CD4-positive, alpha-beta T cell (primary cell): ENCODE measurements around the gene MDM1. TPM values are rescaled to one million over a fixed set of nuclear protein-coding genes. Genes with fewer than 3 reads are reported as not detected.

Source experiments
- ATAC-seq: fragments of 200-7000 bp; cut with Tn5 transposase; one replicate; pipeline ENCODE4 v1.10.0; 2022; ENCODE audit warnings: mild to moderate bottlenecking; ENCODE audit not compliant: poor library complexity
- CTCF ChIA-PET: fragments of 350-600 bp; sonication (Branson Sonifier 250); formaldehyde crosslinking; loops from one replicate; lab custom pipeline; 2021; ENCODE audit warnings: antibody characterized with exemption, inconsistent platforms; lab: Charles Lee
- POLR2A ChIA-PET: fragments of 350-600 bp; sonication (Branson Sonifier 250); formaldehyde crosslinking; loops from one replicate; lab custom pipeline; 2021; ENCODE audit warnings: antibody characterized with exemption, inconsistent platforms; lab: Charles Lee
- DNase-seq, 14 experiments: peaks; one replicate each; pipeline ENCODE4 v3.0.0-alpha.2; 2013 to 2020; ENCODE audit warnings: mixed read lengths in 2 of 14
- H3K27ac ChIP-seq, 2 donors: one replicate each; pipeline versions ENCODE4 v1.5.1 to v1.7.0; 2013; ENCODE audit warnings: low read length in 2 of 2, low read depth in 1 of 2, mild to moderate bottlenecking in 1 of 2
- H3K27me3 ChIP-seq, 2 experiments: 1 replicate in 1 of 2; 2 replicates in 1 of 2; pipeline versions ENCODE4 v1.6.1 to v1.7.0; 2013; ENCODE audit warnings: low read length in 2 of 2, control low read depth in 1 of 2, mild to moderate bottlenecking in 1 of 2, moderate library complexity in 1 of 2; ENCODE audit not compliant: insufficient read depth in 2 of 2, control insufficient read depth in 1 of 2
- H3K36me3 ChIP-seq: one replicate; pipeline ENCODE4 v1.6.1; 2013; ENCODE audit warnings: low read length, control low read depth; ENCODE audit not compliant: insufficient read depth
- H3K4me1 ChIP-seq: one replicate; pipeline ENCODE4 v1.6.1; 2013; ENCODE audit warnings: low read length, control low read depth; ENCODE audit not compliant: insufficient read depth
- H3K4me3 ChIP-seq: one replicate; pipeline ENCODE4 v1.5.1; 2013; ENCODE audit warnings: mild to moderate bottlenecking, low read length, moderate library complexity
- H3K9me3 ChIP-seq, 2 experiments: 1 replicate in 1 of 2; 2 replicates in 1 of 2; pipeline versions ENCODE4 v1.6.1 to v1.7.0; 2013; ENCODE audit warnings: low read length in 2 of 2, mild to moderate bottlenecking in 2 of 2, control low read depth in 1 of 2, moderate library complexity in 1 of 2; ENCODE audit not compliant: control insufficient read depth in 1 of 2, insufficient read depth in 1 of 2
- H3K27ac Mint-ChIP-seq: one replicate; pipeline ENCODE4 v1.8.0; 2020; ENCODE audit warnings: mixed read lengths
- H3K27me3 Mint-ChIP-seq: one replicate; pipeline ENCODE4 v1.8.0; 2021; ENCODE audit warnings: mixed read lengths
- H3K36me3 Mint-ChIP-seq: one replicate; pipeline ENCODE4 v1.8.0; 2021; ENCODE audit warnings: low read depth, mixed read lengths
- H3K4me1 Mint-ChIP-seq: one replicate; pipeline ENCODE4 v1.8.0; 2021; ENCODE audit warnings: low read depth, mixed read lengths
- H3K4me3 Mint-ChIP-seq: one replicate; pipeline ENCODE4 v1.8.0; 2020; ENCODE audit warnings: mild to moderate bottlenecking, mixed read lengths
- H3K9me3 Mint-ChIP-seq: one replicate; pipeline ENCODE4 v1.8.0; 2020; ENCODE audit warnings: mixed read lengths
- intact Hi-C, 2 experiments: fragments of 100-400 bp; cut with DNase I in 1 of 2; cut with micrococcal nuclease in 1 of 2; formaldehyde crosslinking; loops; one replicate each; pipeline versions ENCODE4 v1.15.1 to v1.9.0; 2023 to 2025; cut with DNase I, micrococcal nuclease
- total RNA-seq, 174 experiments: library from RNA in 2 of 174; stranded (reverse) in 2 of 174; gene quantifications; one replicate each; pipeline ENCODE4 v1.2.3 and lab custom pipeline; 2021 to 2026
- TF ChIP-seq, protein P1 (sequence below): fragments of 200-600 bp; IDR thresholded peaks from one replicate; pipeline ENCODE4 v1.8.0; 2022; ENCODE audit warnings: antibody characterized with exemption, mild to moderate bottlenecking

The MDM1 gene
- total RNA-seq, 2 experiments from 2014 or later, result 11.0 to 11.6 TPM

DNA sequence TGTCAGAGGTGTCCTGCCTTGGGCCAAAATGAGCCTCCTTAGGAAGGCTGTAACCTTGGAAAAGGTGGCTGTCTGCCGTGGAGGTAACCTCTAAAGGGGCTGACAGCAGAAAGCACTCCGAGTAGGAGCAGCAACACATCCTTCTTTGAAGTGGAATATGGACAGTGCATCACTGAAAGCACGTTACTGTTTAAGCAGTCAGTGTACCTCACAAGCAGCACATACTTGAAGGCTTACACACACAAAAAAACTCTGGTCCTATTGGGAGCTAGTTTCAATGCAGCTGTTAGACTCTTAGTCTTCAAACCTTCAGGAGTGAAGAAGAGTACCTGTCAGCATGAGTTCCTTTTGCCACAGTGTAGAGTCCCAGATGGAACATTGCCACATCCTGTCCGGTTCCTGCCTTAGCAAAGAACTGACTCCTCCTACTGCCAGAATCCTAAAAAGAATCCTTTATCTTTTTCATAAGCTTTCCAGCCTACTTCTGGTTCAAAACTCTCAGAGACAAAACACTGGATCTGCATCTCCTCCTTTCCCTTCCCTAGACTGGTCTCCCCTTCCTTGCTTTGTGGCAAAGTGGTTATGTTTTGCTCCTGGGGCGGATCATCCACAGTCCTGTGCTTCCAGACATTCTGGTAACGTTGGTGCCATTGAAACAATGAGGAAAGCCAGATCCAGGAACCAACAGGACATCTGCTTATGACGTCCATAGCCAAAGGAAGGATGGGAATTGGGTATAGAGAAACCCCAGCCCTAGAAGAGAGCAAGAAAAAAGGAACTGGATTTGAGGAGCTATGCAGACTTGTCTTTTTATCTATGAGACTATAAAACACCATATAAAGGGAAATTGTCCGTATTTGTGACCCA, 8.5 kb upstream of the MDM1 start:
- H3K36me3 ChIP-seq, result no peaks in the 10 kb centered on the region
- CTCF ChIA-PET, result no interaction called here

GRCh38 chr12:68336889-68337303, 4.7 kb upstream of the MDM1 start:
- Mint-ChIP-seq H3K27me3 (no peaks in the 10 kb centered on the region), H3K4me3 (no peak overlapping the region), H3K4me1 (peaks cover 27% of the 10 kb centered on the region), H3K27ac (no peak overlapping the region), H3K9me3 (no peaks in the 10 kb centered on the region), H3K36me3 (peaks cover 7% of the 10 kb centered on the region)
- ATAC-seq (no peak), DNase-seq (no peak)
- Histone ChIP-seq H3K27ac (no peak overlapping the region), H3K4me1 (peaks cover 15% of the 10 kb centered on the region), H3K27me3 (peaks cover 0 to 4% of the 10 kb centered on the region in 2 experiments), H3K36me3 (no peaks in the 10 kb centered on the region), H3K4me3 (no peak overlapping the region), H3K9me3 (no peaks in the 10 kb centered on the region)
- ChIA-PET POLR2A (no interaction called here), CTCF (no interaction called here)
- TF ChIP-seq, protein P1, sequence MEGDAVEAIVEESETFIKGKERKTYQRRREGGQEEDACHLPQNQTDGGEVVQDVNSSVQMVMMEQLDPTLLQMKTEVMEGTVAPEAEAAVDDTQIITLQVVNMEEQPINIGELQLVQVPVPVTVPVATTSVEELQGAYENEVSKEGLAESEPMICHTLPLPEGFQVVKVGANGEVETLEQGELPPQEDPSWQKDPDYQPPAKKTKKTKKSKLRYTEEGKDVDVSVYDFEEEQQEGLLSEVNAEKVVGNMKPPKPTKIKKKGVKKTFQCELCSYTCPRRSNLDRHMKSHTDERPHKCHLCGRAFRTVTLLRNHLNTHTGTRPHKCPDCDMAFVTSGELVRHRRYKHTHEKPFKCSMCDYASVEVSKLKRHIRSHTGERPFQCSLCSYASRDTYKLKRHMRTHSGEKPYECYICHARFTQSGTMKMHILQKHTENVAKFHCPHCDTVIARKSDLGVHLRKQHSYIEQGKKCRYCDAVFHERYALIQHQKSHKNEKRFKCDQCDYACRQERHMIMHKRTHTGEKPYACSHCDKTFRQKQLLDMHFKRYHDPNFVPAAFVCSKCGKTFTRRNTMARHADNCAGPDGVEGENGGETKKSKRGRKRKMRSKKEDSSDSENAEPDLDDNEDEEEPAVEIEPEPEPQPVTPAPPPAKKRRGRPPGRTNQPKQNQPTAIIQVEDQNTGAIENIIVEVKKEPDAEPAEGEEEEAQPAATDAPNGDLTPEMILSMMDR, result no peak
- intact Hi-C loops, result no loop called here

More for the DNA sequence above, 8.5 kb upstream of the MDM1 start:
- Histone ChIP-seq H3K27me3 (peaks cover 0 to 4% of the 10 kb centered on the region in 2 experiments), H3K27ac (no peak overlapping the region), H3K4me3 (no peak overlapping the region), H3K9me3 (no peaks in the 10 kb centered on the region), H3K4me1 (peaks cover 2% of the 10 kb centered on the region)
- TF ChIP-seq, protein P1, result no peak
- Mint-ChIP-seq H3K9me3 (no peaks in the 10 kb centered on the region), H3K27ac (no peak overlapping the region), H3K36me3 (no peaks in the 10 kb centered on the region), H3K4me1 (peaks cover 2% of the 10 kb centered on the region), H3K4me3 (no peak overlapping the region), H3K27me3 (no peaks in the 10 kb centered on the region)
- POLR2A ChIA-PET, result no interaction called here
- intact Hi-C loops, result no loop called here
- DNase-seq, result no peak
- ATAC-seq, result no peak

DNA sequence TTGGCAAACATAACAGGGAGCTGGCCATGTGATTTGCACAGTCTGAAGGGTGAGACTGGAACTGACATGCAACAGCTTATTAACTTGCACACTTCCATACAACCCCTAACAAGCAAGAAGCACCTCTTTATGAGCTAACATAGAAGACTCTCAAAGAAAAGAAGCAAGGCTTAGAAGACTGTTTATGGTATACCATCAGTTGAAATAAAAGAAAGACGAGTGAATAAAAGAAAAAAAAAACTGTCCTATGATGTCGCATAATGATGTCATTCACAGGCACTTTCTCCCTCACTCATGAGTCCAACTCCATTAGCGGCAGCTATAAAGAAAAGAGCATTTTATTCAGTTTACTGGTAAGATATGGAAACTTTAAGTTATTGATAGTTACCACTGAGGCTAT, 3.3 kb upstream of the MDM1 start:
- ChIA-PET POLR2A (interaction anchor here (1.5 kb wide), 1 partner anchor 410 kb away, joined by 3 read pairs; the partner anchor contains the start of gene SLC35E3), CTCF (interaction anchor here (0.6 kb wide), 1 partner anchor 107 kb away, joined by 3 read pairs; no protein-coding TSS in a partner anchor)
- no peak for ATAC-seq
- Mint-ChIP-seq H3K27ac (no peak overlapping the region), H3K27me3 (no peaks in the 10 kb centered on the region), H3K4me1 (peaks cover 36% of the 10 kb centered on the region), H3K36me3 (peaks cover 7% of the 10 kb centered on the region), H3K9me3 (no peaks in the 10 kb centered on the region), H3K4me3 (peak overlapping the region; percentile 39)
- DNase-seq, result no peak
- peaks cover 25% of the 10 kb centered on the region for H3K4me1 ChIP-seq
- no peak overlapping the region for H3K27ac ChIP-seq
- no peaks in the 10 kb centered on the region for H3K9me3 ChIP-seq
- H3K36me3 ChIP-seq, result no peaks in the 10 kb centered on the region
- H3K27me3 ChIP-seq, result no peaks in the 10 kb centered on the region
- TF ChIP-seq, protein P1, result no peak
- intact Hi-C loops, result no loop called here
- no peak overlapping the region for H3K4me3 ChIP-seq
